Loucy (cell line): Measurements from ENCODE around the gene POLR3GL.
A peak's percentile ranks its signal among the peaks of the same experiment; 100 is the strongest.

ENCODE experiments used
- H2AFZ ChIP-seq: fragments of 200-600 bp; sonication (generic); 2 replicates; pipeline ENCODE4 v1.6.0; 2016; ENCODE audit warnings: antibody characterized with exemption, mild to moderate bottlenecking, low read length, moderate library complexity
- H3F3A ChIP-seq: fragments of 200-600 bp; 2 replicates; pipeline ENCODE4 v1.6.0; 2016; ENCODE audit warnings: antibody characterized with exemption, low read depth, mild to moderate bottlenecking
- H3K27me3 ChIP-seq: fragments of 200-600 bp; sonication (generic); 2 replicates; pipeline ENCODE4 v1.6.1; 2014; ENCODE audit warnings: low read length, mild to moderate bottlenecking; ENCODE audit not compliant: insufficient read depth, poor library complexity, severe bottlenecking
- H3K36me3 ChIP-seq: fragments of 200-600 bp; sonication (generic); 2 replicates; pipeline ENCODE4 v1.6.1; 2016; ENCODE audit warnings: low read length; ENCODE audit not compliant: insufficient read depth
- H3K4me1 ChIP-seq: fragments of 200-600 bp; sonication (generic); 2 replicates; pipeline ENCODE4 v1.5.1; 2014; ENCODE audit warnings: low read length, mild to moderate bottlenecking; ENCODE audit not compliant: insufficient read depth, poor library complexity, severe bottlenecking
- H3K4me2 ChIP-seq: fragments of 200-600 bp; sonication (generic); 2 replicates; pipeline ENCODE4 v1.6.0; 2014; ENCODE audit warnings: antibody characterized with exemption, low read length, low read depth, mild to moderate bottlenecking; ENCODE audit not compliant: poor library complexity, severe bottlenecking
- H3K4me3 ChIP-seq: fragments of 200-600 bp; sonication (generic); 2 replicates; pipeline ENCODE4 v1.5.1; 2014; ENCODE audit warnings: low read length, mild to moderate bottlenecking, mixed read lengths; ENCODE audit not compliant: poor library complexity, severe bottlenecking
- H3K79me2 ChIP-seq: fragments of 200-600 bp; sonication (generic); 2 replicates; pipeline ENCODE4 v1.6.1; 2014; ENCODE audit warnings: low read length; ENCODE audit not compliant: insufficient read depth
- H3K9ac ChIP-seq: fragments of 200-600 bp; sonication (generic); 2 replicates; pipeline ENCODE4 v1.6.0; 2014; ENCODE audit warnings: mild to moderate bottlenecking, low read depth, low read length, moderate library complexity; ENCODE audit not compliant: poor library complexity, severe bottlenecking
- H3K9me2 ChIP-seq: fragments of 200-600 bp; sonication (generic); replicated peaks from 2 replicates; pipeline ENCODE4 v1.6.1; 2016; ENCODE audit warnings: low read depth, low read length, mixed read lengths
- H3K9me3 ChIP-seq: fragments of 200-600 bp; sonication (generic); 2 replicates; pipeline ENCODE4 v1.6.1; 2014; ENCODE audit warnings: mild to moderate bottlenecking, antibody characterized with exemption, low read length, low read depth; ENCODE audit not compliant: insufficient read depth
- H4K20me1 ChIP-seq: fragments of 200-600 bp; sonication (generic); 2 replicates; pipeline ENCODE4 v1.6.0; 2014; ENCODE audit warnings: antibody characterized with exemption, low read length, mild to moderate bottlenecking; ENCODE audit not compliant: insufficient read depth, poor library complexity, severe bottlenecking
- CTCF ChIP-seq: fragments of 200-600 bp; sonication (generic); conservative IDR thresholded peaks from 2 replicates; pipeline ENCODE4 v1.5.1; 2014; ENCODE audit warnings: mild to moderate bottlenecking, antibody characterized with exemption, low read length
- EZH2phosphoT487 ChIP-seq: fragments of 200-600 bp; IDR thresholded peaks from 2 replicates; pipeline ENCODE4 v1.6.1; 2018; ENCODE audit warnings: antibody characterized with exemption, mild to moderate bottlenecking, moderate library complexity, borderline replicate concordance

The POLR3GL gene

DNA sequence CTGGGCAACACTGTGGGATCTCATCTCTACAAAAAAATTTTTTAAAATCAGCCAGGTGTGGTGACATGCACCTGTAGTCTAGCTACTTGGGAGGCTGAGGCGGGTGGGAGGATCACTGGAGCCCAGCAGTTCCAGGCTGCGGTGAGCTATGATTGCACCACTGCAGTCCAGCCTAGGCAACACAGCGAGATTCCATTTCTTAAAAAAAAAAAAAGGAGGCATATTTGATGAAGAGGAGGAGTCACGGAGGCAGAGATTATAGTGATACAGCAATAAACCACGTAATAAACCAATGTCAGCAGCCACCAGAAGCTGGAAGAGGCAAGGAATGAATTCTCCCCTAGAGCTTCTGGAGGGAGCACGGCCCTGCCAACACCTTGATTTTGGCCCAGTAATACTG, 10.6 kb upstream of the POLR3GL start:
- no peaks in the 10 kb centered on the region for H3K9me2 ChIP-seq
- peaks cover 21% of the 10 kb centered on the region for H4K20me1 ChIP-seq
- H3F3A ChIP-seq: no peaks in the 10 kb centered on the region
- no peak overlapping the region for H2AFZ ChIP-seq
- H3K4me3 ChIP-seq: peak overlapping the region; percentile 79
- H3K79me2 ChIP-seq: peaks cover 79% of the 10 kb centered on the region
- H3K9ac ChIP-seq: peak overlapping the region; percentile 79
- TF ChIP-seq EZH2phosphoT487 (no peak), CTCF (no peak)
- H3K9me3 ChIP-seq: no peaks in the 10 kb centered on the region
- peak overlapping the region; percentile 91 for H3K4me2 ChIP-seq
- no peaks in the 10 kb centered on the region for H3K27me3 ChIP-seq
- H3K4me1 ChIP-seq: peaks cover 70% of the 10 kb centered on the region
- H3K36me3 ChIP-seq: no peaks in the 10 kb centered on the region

GRCh38 chr1:145955436-145955835, 9.1 kb upstream of the POLR3GL start:
- TF ChIP-seq CTCF (no peak), EZH2phosphoT487 (no peak)
- H3K9me3 ChIP-seq: no peaks in the 10 kb centered on the region
- H3K4me3 ChIP-seq: peak overlapping the region; percentile 79
- H3K9me2 ChIP-seq: no peaks in the 10 kb centered on the region
- no peaks in the 10 kb centered on the region for H3K36me3 ChIP-seq
- H3K4me1 ChIP-seq: peaks cover 77% of the 10 kb centered on the region
- H3K27me3 ChIP-seq: no peaks in the 10 kb centered on the region
- no peak overlapping the region for H2AFZ ChIP-seq
- H3K9ac ChIP-seq: peak overlapping the region; percentile 79
- H3K4me2 ChIP-seq: peak overlapping the region; percentile 91
- no peaks in the 10 kb centered on the region for H3F3A ChIP-seq
- H4K20me1 ChIP-seq: peaks cover 21% of the 10 kb centered on the region
- peaks cover 78% of the 10 kb centered on the region for H3K79me2 ChIP-seq

- Histone ChIP-seq H3K9ac (peak overlapping the region; percentile 79), H3K9me3 (no peaks in the 10 kb centered on the region), H3K9me2 (no peaks in the 10 kb centered on the region)
These were observed 8.1 kb upstream of the POLR3GL start for GRCh38 chr1:145956361-145956760.

More at GRCh38 chr1:145956361-145956760, 8.1 kb upstream of the POLR3GL start:
- no peak for TF ChIP-seq EZH2phosphoT487
- TF ChIP-seq CTCF: no peak
- peaks cover 74% of the 10 kb centered on the region for H3K79me2 ChIP-seq
- H3F3A ChIP-seq: no peaks in the 10 kb centered on the region
- H3K4me3 ChIP-seq: peak overlapping the region; percentile 79
- H3K27me3 ChIP-seq: no peaks in the 10 kb centered on the region
- H4K20me1 ChIP-seq: peaks cover 20% of the 10 kb centered on the region
- peaks cover 68% of the 10 kb centered on the region for H3K4me1 ChIP-seq
- no peak overlapping the region for H2AFZ ChIP-seq
- peak overlapping the region; percentile 91 for H3K4me2 ChIP-seq
- no peaks in the 10 kb centered on the region for H3K36me3 ChIP-seq
